Sigmoid colon (tissue), 7 donors: ENCODE data around the gene EMC9. TPM values are rescaled to one million over a fixed set of nuclear protein-coding genes. Genes with fewer than 3 reads are reported as not detected.

Experiments used
- DNase-seq: peaks from one replicate; pipeline ENCODE4 v3.0.0-alpha.2; 2019
- H3K27ac ChIP-seq, 4 donors: fragments of 200-600 bp; sonication (generic); one replicate each; pipeline ENCODE4 v1.5.1; 2016 to 2019; ENCODE audit warnings: mild to moderate bottlenecking in 1 of 4
- H3K27me3 ChIP-seq, 3 donors: fragments of 200-600 bp; sonication (generic); one replicate each; pipeline ENCODE4 v1.5.1; 2019; ENCODE audit warnings: mild to moderate bottlenecking in 1 of 3
- H3K36me3 ChIP-seq, 4 donors: fragments of 200-600 bp; sonication (generic); one replicate each; pipeline ENCODE4 v1.5.1; 2016 to 2019
- H3K4me1 ChIP-seq, 4 donors: fragments of 200-600 bp; sonication (generic); one replicate each; pipeline ENCODE4 v1.5.1; 2017 to 2019
- H3K4me3 ChIP-seq, 4 donors: fragments of 200-600 bp; sonication (generic); one replicate each; pipeline ENCODE4 v1.5.1; 2017 to 2019; ENCODE audit warnings: mild to moderate bottlenecking in 2 of 4, moderate library complexity in 1 of 4
- H3K9me3 ChIP-seq, 4 donors: fragments of 200-600 bp in 3 of 4; sonication (generic) in 3 of 4; one replicate each; pipeline versions ENCODE4 v1.5.1 to v1.6.1; 2013 to 2019
- EP300 ChIP-seq, 4 donors: sonication (generic); formaldehyde crosslinking; IDR thresholded peaks; one replicate each; pipeline ENCODE4 v1.6.1; 2017; ENCODE audit warnings: antibody characterized with exemption in 4 of 4
- POLR2A ChIP-seq, 2 donors: fragments of 450-650 bp; IDR thresholded peaks; one replicate each; pipeline ENCODE4 v1.6.1; 2016; ENCODE audit warnings: antibody characterized with exemption in 2 of 2, mild to moderate bottlenecking in 2 of 2, moderate library complexity in 2 of 2
- POLR2AphosphoS5 ChIP-seq, 4 donors: sonication (generic); formaldehyde crosslinking; IDR thresholded peaks; one replicate each; pipeline ENCODE4 v1.6.1; 2017; ENCODE audit warnings: antibody characterized with exemption in 4 of 4
- WGBS, 2 donors: extraction: QIAGEN DNeasy Blood & Tissue Kit; methylation state at CpG; one replicate each; pipeline ENCODE4 v1.1.7; 2013; 5-methylcytosine and 5-hydroxymethylcytosine counted together
- intact Hi-C: fragments of 100-400 bp; cut with DNase I; formaldehyde crosslinking; loops from one replicate; pipeline ENCODE4 v1.15.1; 2023
- polyA plus RNA-seq, 3 donors: library from polyadenylated mRNA; stranded (reverse); fragments of 200-250 nt; gene quantifications; one replicate each; pipeline ENCODE4 v1.2.3, GENCODE V29; 2013
- total RNA-seq, 4 donors: library from RNA; depleted of rRNA; stranded (reverse); fragments of >200 nt; gene quantifications; one replicate each; pipeline ENCODE4 v1.1.0, GENCODE V29; 2016
- TF ChIP-seq, protein P1 (sequence below), 4 experiments: fragments of 450-650 bp in 3 of 4; fragments of 200-600 bp in 1 of 4; IDR thresholded peaks; one replicate each; pipeline ENCODE4 v1.5.1; 2016 to 2019; ENCODE audit warnings: antibody characterized with exemption in 4 of 4, mild to moderate bottlenecking in 3 of 4, moderate library complexity in 2 of 4
- donor health status: healthy with polysubstance abuse.
- donor health status: Bipolar disorder and iron deficiency.
- donor health status: healthy.

Gene EMC9
- total and polyA plus RNA-seq, 7 donors, result 5.0 to 37.2 (median 20.6) TPM

DNA sequence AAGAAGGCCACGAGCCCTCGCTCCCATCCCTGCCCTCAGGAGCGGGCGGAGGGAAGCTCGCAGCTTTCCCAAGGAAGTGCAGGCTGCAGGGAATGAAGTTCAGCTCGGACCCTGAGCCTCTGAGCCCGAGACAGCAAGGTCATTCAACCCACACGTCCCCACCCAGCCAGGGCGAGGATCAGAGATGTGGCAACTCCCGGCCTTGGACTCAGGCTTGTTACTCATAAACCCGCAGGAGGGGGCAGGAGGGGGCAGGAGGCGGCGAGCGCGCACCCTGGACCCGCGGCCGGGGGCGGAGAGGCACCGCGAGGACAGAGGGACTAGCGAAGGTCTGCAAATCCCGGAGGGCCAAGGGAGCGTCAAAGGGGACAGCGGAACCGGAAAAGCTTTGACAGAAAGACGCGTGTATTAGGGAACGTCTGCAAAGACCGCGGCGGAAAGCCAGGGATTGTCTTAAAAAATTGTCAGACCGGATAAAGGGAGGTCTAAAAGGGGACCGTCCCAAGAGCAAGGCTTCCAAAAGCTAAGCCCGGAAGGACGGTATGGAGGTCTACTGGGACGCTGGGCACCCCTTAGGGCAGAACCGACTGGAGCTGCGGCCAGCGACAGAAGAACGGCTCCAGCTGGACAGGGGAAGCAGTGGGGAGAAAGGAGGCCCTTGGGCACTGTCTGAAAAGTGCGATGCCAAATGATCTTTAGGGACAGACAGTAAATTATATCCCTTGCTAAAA is 27.4 kb downstream of the EMC9 start:
- Histone ChIP-seq H3K27ac (peak overlapping the region; percentile 95 to 99 (median 98)), H3K9me3 (no peaks in the 10 kb centered on the region), H3K4me3 (peak overlapping the region; percentile 66 to 85 (median 74)), H3K27me3 (no peaks in the 10 kb centered on the region), H3K36me3 (peaks cover 8 to 22% (median 12%) of the 10 kb centered on the region in 4 donors), H3K4me1 (peaks cover 0 to 22% (median 18%) of the 10 kb centered on the region in 4 donors)
- WGBS, 2 donors, result 1% methylated on average over 42 of the region's 42 CpGs
- peak; percentile 93 for DNase-seq
- intact Hi-C loops, result loop anchor here (1.0 to 10.0 kb wide), 3 partner anchors 23 to 559 kb away; partner anchors contain the start of genes IRF9, PSME1, THTPA and ZFHX2
- peak; percentile 24 to 78 (median 56) for TF ChIP-seq POLR2AphosphoS5 (IDR thresholded peaks at IDR 0.05)
- no peak for TF ChIP-seq EP300 (IDR thresholded peaks at IDR 0.05)
- TF ChIP-seq POLR2A (IDR thresholded peaks at IDR 0.05), result peak; percentile 26 to 54
- TF ChIP-seq, protein P1, sequence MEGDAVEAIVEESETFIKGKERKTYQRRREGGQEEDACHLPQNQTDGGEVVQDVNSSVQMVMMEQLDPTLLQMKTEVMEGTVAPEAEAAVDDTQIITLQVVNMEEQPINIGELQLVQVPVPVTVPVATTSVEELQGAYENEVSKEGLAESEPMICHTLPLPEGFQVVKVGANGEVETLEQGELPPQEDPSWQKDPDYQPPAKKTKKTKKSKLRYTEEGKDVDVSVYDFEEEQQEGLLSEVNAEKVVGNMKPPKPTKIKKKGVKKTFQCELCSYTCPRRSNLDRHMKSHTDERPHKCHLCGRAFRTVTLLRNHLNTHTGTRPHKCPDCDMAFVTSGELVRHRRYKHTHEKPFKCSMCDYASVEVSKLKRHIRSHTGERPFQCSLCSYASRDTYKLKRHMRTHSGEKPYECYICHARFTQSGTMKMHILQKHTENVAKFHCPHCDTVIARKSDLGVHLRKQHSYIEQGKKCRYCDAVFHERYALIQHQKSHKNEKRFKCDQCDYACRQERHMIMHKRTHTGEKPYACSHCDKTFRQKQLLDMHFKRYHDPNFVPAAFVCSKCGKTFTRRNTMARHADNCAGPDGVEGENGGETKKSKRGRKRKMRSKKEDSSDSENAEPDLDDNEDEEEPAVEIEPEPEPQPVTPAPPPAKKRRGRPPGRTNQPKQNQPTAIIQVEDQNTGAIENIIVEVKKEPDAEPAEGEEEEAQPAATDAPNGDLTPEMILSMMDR (IDR thresholded peaks at IDR 0.05), result no peak

DNA sequence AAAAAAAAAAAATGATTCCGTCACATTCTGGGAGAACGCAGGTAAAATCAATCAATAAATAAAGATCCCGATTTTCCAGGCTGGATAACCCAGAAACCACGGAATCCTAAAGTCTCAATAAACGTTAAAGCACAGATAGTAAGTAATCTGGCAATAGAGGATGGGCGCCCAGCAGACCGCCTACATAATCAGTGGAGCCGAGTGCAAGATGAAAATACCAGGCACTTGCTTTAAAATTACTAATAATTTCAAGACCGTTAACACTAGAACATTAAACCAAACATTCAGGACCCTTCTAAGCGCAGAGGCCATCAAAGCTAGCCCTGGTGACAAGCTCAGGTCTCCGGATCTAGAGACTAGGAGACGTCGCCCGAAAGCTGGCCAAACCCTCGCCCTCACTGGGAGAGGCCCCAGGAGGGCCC is 28.0 kb downstream of the EMC9 start:
- TF ChIP-seq POLR2AphosphoS5 (IDR thresholded peaks at IDR 0.05) (no peak), EP300 (IDR thresholded peaks at IDR 0.05) (no peak), POLR2A (IDR thresholded peaks at IDR 0.05) (no peak)
- TF ChIP-seq, protein P1 (IDR thresholded peaks at IDR 0.05), result no peak
- Histone ChIP-seq H3K4me3 (peak overlapping the region; percentile 66 to 85 (median 74)), H3K27me3 (no peaks in the 10 kb centered on the region), H3K9me3 (no peaks in the 10 kb centered on the region), H3K27ac (peak overlapping the region; percentile 95 to 99 (median 98)), H3K4me1 (peaks cover 0 to 28% (median 18%) of the 10 kb centered on the region in 4 donors), H3K36me3 (peaks cover 5 to 16% (median 6%) of the 10 kb centered on the region in 4 donors)
- no peak for DNase-seq
- intact Hi-C loops, result loop anchor here (10.0 kb wide), 1 partner anchor 559 kb away; the partner anchor contains the start of genes THTPA and ZFHX2
- 8 to 19% methylated on average over 15 of the region's 15 CpGs for WGBS, 2 donors

DNA sequence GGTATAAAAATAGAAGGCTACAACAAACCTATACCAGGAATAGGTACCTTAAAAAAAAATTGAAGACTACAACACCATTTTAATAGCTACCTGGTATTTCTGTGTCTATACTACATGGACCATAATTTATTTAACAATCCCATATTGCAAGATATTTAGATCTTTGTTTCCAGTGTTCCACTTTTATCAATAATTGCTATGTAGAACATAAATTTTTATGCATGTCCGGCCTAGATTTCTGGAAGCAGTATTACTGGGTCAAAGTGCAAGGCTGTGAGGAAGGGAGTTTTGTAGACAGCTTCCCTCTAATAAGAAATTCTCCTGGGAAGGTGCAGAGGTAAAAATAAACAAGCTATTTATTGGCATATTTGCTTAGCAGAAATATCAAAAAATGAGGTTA is 30.9 kb downstream of the EMC9 start:
- DNase-seq, result no peak
- Histone ChIP-seq H3K36me3 (no peaks in the 10 kb centered on the region), H3K27ac (no peak overlapping the region), H3K9me3 (no peaks in the 10 kb centered on the region), H3K4me1 (peaks cover 0 to 16% (median 7%) of the 10 kb centered on the region in 4 donors), H3K4me3 (no peak overlapping the region), H3K27me3 (no peaks in the 10 kb centered on the region)
- TF ChIP-seq EP300 (IDR thresholded peaks at IDR 0.05) (no peak), POLR2A (IDR thresholded peaks at IDR 0.05) (no peak), POLR2AphosphoS5 (IDR thresholded peaks at IDR 0.05) (no peak)
- TF ChIP-seq, protein P1 (IDR thresholded peaks at IDR 0.05), result no peak
- 18 to 71% methylated on average over 1 of the region's 1 CpG for WGBS, 2 donors
- intact Hi-C loops, result loop anchor here (10.0 kb wide), 1 partner anchor 556 kb away; the partner anchor contains the start of genes THTPA and ZFHX2

DNA sequence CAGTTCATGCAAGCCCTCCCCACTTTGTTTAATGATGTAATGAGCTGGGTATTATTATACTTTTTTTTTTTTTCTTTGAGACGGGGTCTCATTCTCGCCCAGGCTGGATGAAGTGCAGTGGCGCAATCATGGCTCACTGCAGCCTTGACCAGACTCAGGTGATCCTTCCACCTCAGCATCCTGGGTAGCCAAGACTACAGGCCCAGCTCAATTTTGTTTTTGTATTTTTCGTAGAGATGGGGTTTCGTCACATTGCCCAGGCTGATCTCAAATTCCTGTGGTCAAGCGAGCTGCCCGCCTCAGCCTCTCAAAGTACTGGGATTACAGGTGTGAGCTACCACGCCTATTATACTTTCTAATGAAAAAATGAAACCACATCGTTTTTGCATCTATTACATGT is 31.3 kb downstream of the EMC9 start:
- Histone ChIP-seq H3K36me3 (no peaks in the 10 kb centered on the region), H3K4me3 (no peak overlapping the region), H3K27ac (no peak overlapping the region), H3K4me1 (peaks cover 0 to 14% (median 5%) of the 10 kb centered on the region in 4 donors), H3K9me3 (no peaks in the 10 kb centered on the region), H3K27me3 (no peaks in the 10 kb centered on the region)
- intact Hi-C loops, result loop anchor here (10.0 kb wide), 1 partner anchor 555 kb away; the partner anchor contains the start of genes THTPA and ZFHX2
- DNase-seq, result no peak
- whole genome bisulfite sequencing, 2 donors, result 76 to 86% methylated on average over 9 of the region's 9 CpGs
- TF ChIP-seq POLR2A (IDR thresholded peaks at IDR 0.05) (no peak), EP300 (IDR thresholded peaks at IDR 0.05) (no peak), POLR2AphosphoS5 (IDR thresholded peaks at IDR 0.05) (no peak)
- TF ChIP-seq, protein P1 (IDR thresholded peaks at IDR 0.05), result no peak
